HG03565 (cell line): ENCODE measurements around the gene PXK.

Source experiments
- ATAC-seq: cut with Tn5 transposase; IDR thresholded peaks from one replicate; pipeline ENCODE4 v1.9.1; 2021; ENCODE audit warnings: mild to moderate bottlenecking, moderate library complexity; ENCODE audit not compliant: unreplicated experiment

PXK gene

GRCh38 chr3:58346368-58346767 lies 13.7 kb downstream of the PXK start:
- ATAC-seq = no peak

- no peak for ATAC-seq
These were observed 15.3 kb downstream of the PXK start for GRCh38 chr3:58347984-58348383.

GRCh38 chr3:58349792-58350626 lies 17.3 kb downstream of the PXK start:
- peak; percentile 89 for ATAC-seq

- no peak for ATAC-seq
These were observed 17.9 kb downstream of the PXK start for GRCh38 chr3:58350627-58351013.

GRCh38 chr3:58351920-58352319 lies 19.2 kb downstream of the PXK start:
- ATAC-seq = no peak

GRCh38 chr3:58352626-58353025 lies 19.9 kb downstream of the PXK start:
- no peak for ATAC-seq

- ATAC-seq = no peak
These were observed 21.2 kb downstream of the PXK start for GRCh38 chr3:58353722-58354553.

GRCh38 chr3:58355179-58355578 lies 22.5 kb downstream of the PXK start:
- peak; percentile 53 for ATAC-seq

GRCh38 chr3:58356054-58356453 lies 23.4 kb downstream of the PXK start:
- no peak for ATAC-seq

GRCh38 chr3:58357402-58357801 lies 24.7 kb downstream of the PXK start:
- no peak for ATAC-seq

GRCh38 chr3:58358092-58358491 lies 25.4 kb downstream of the PXK start:
- ATAC-seq = no peak

- no peak for ATAC-seq
These were observed 26.1 kb downstream of the PXK start for GRCh38 chr3:58358808-58359207.

GRCh38 chr3:58359621-58360020 lies 26.9 kb downstream of the PXK start:
- no peak for ATAC-seq

GRCh38 chr3:58361866-58362265 lies 29.2 kb downstream of the PXK start:
- ATAC-seq = no peak

- ATAC-seq = no peak
These were observed 34.0 kb downstream of the PXK start for GRCh38 chr3:58366699-58367098.

GRCh38 chr3:58369038-58369437 lies 36.3 kb downstream of the PXK start:
- no peak for ATAC-seq

GRCh38 chr3:58369876-58370275 lies 37.2 kb downstream of the PXK start:
- ATAC-seq = no peak

GRCh38 chr3:58370407-58370806 lies 37.7 kb downstream of the PXK start:
- no peak for ATAC-seq

GRCh38 chr3:58371754-58372153 lies 39.1 kb downstream of the PXK start:
- ATAC-seq = no peak

GRCh38 chr3:58375254-58375653 lies 42.6 kb downstream of the PXK start:
- ATAC-seq = no peak

GRCh38 chr3:58377168-58377567 lies 44.5 kb downstream of the PXK start:
- ATAC-seq = no peak

- no peak for ATAC-seq
These were observed 45.1 kb downstream of the PXK start for GRCh38 chr3:58377750-58378149.
